LNCAP (cell line): Measurements from ENCODE around the gene MSMP.

Source experiments
- TF ChIP-seq, protein P1 (sequence below): fragments of 450-650 bp; IDR thresholded peaks from 2 replicates; pipeline ENCODE4 v1.5.1; 2017; ENCODE audit warnings: mild to moderate bottlenecking

The MSMP gene

DNA sequence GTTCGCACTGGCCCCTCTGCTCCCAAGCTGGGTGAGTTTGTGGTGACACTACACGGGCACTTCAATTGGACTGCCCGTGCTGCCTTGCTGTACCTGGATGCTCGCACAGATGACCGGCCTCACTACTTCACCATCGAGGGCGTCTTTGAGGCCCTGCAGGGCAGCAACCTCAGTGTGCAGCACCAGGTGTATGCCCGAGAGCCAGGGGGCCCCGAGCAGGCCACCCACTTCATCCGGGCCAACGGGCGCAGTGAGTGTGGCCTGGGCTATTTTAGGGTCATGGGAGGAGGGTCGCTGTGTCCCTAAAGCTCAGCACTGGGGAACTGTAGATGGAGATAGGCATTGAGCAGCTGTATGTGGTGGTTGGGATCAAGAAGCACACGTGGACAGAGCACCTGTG is 38.8 kb upstream of the MSMP start:
- TF ChIP-seq, protein P1, sequence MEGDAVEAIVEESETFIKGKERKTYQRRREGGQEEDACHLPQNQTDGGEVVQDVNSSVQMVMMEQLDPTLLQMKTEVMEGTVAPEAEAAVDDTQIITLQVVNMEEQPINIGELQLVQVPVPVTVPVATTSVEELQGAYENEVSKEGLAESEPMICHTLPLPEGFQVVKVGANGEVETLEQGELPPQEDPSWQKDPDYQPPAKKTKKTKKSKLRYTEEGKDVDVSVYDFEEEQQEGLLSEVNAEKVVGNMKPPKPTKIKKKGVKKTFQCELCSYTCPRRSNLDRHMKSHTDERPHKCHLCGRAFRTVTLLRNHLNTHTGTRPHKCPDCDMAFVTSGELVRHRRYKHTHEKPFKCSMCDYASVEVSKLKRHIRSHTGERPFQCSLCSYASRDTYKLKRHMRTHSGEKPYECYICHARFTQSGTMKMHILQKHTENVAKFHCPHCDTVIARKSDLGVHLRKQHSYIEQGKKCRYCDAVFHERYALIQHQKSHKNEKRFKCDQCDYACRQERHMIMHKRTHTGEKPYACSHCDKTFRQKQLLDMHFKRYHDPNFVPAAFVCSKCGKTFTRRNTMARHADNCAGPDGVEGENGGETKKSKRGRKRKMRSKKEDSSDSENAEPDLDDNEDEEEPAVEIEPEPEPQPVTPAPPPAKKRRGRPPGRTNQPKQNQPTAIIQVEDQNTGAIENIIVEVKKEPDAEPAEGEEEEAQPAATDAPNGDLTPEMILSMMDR = no peak

DNA sequence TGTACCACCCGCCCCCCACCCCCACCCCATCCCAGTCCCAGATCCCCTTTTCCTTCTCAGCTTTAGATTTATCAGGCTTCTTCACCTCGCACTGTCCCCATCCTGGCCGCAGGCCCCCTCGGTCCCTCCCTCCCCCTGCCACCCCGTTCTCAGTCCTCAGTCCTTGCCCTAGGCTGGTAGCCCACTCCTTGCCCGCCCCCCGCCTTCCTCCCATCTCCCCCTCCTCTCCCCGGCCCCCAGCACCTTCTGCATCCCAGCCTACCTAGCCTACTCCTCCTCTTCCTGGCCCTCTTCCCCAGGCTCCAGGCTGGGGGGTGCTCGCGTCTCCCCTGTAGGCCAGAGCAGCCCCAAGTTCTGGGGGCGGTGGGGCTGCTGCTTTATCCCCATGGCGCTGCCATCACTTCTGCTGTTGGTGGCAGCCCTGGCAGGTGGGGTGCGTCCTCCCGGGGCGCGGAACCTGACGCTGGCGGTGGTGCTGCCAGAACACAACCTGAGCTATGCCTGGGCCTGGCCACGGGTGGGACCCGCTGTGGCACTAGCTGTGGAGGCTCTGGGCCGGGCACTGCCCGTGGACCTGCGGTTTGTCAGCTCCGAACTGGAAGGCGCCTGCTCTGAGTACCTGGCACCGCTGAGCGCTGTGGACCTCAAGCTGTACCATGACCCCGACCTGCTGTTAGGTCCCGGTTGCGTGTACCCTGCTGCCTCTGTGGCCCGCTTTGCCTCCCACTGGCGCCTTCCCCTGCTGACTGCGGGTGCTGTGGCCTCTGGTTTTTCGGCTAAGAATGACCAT is 38.1 kb upstream of the MSMP start:
- TF ChIP-seq, protein P1 = no peak

DNA sequence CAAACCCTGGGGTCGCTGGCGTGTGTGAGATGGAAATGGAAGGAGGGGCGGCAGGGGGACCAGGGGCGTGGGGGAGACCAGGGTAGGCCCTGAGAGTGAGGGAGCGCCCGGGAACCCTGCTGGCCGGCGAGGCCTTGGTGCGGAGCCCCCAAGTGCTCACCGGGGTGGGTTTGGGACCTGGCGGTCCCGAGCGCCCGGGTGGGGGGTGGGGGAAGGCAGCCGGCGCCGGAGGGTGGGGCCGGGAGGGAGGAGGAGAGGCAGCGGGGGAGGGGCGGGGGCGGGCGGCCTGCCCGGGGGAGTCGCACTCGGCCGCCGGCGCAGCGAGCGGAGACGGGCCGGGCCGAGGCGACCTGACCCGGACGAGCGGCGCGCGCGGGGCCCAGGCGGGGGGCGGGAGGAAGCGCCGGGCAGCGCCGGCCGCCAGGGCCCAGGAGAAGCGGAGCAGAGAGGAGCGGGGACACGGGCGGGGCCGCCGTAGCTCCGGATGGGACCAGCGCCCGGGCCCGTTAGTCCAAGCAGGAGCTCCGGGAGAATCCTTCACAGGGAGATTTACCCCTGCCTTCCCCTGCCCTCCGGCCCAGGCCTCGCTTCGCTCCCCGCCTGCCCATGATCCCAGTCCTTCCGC is 37.3 kb upstream of the MSMP start, which contains the start of gene NPR2:
Gene NPR2, plus strand, starts transcription at position 295 of the 625 bp plus-strand sequence. CDS start 818 bp downstream, outside the sequence.
- TF ChIP-seq, protein P1 = no peak

DNA sequence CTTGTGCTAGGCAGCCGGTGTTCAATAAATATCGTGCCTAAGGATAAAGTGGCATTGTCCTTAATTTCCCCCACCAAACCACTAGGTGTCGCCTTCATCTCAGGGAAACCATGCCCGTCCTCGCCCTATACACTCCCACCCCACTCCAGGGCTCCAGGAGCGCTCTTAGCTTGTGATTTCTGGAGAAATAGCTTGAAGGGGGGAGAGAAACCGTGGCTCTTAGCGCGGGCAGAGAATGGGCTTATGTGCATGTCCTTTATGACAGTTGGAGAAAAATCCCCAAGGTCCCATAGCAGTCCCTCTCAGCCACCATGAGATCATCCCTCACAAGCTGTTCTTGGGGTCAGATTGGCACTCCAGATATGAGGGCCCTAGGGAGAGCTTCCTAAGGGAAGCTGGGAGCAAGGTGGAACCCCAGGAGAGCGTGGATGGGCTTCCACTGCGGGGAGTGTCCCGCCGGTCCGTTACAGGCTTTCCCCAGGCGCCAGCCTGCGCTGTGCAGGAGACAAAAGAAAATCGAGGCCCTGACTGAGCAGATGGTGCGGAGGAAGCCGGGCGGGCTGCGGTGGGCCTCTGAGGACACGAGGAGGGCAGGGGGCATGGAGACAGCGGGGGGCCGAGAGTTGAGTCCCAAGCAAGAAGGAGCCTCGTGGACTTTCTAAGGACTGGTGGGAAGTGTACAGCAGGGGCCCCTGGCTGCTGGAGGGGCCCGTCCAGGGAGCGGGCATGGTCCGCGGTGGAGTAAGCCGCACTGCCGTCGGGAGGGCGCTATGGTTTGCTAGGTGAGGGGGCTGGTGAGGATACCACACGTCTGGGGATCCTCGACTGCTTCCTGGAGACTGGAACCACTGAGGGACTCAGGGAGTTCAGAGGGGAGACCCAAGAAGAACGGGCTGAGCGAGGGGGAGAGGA is 36.6 kb upstream of the MSMP start:
- TF ChIP-seq, protein P1 = peak; percentile 80

DNA sequence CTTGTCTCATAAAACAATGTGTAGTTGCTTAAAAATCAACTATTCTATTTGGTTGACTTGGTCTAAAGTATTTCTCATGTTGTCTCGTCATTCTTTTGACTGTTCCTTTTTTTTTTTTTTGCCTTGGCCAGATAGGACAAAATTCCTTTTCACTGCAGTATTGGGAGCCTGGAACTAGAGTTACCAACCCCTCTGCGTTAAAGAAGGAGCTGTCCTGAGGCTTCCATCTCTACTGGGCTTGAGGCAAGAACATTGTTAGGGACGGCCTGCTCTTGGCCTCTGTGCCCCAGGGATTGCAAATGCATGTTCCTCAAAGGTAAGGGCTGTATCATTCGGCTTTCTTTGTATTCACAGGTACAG is 35.9 kb upstream of the MSMP start:
- TF ChIP-seq, protein P1 = no peak

DNA sequence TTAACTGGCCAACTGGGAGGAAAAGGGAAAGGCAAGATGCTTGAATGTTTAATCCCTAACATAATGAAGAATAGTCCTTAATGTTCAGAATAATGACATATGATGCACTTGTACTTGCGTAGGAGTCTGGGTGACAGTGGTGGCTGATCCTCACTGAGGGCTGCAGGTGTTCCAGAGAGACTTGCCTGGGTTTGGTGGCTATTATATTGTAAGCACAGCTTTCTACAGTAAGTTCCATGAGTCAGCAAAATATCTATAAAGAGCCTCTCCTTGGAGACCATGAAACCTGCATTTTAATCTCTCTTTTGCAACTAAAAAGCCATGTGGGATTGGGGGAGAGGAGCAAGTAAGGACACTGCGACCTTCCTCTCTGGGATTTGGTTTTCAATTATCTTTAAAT is 35.5 kb upstream of the MSMP start:
- TF ChIP-seq, protein P1 = no peak

DNA sequence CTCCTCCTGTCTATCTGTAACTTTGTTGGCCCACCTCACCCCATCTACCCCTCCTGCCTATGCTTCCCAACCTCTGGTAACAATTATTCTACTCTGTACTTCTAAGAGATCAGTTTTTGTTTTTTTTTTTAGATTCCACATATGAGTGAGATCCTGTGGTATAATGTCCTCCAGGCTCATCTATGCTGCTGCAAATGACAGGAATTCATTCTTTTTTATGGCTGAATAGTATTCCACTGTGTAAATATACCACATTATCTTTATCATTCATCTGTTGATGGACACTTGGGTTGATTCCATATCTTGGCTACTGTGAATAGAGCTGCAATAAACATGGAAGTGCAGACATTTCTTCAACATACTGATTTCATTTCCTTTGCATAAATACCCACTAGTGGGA is 29.3 kb upstream of the MSMP start:
- TF ChIP-seq, protein P1 = no peak
